HG03175 (cell line): ENCODE data around the gene NSD1.
"Not testable (repeated sequence)": the region's sequence is repeated elsewhere in the genome, so short reads cannot be mapped to it uniquely, and the experiment has no call there.

Experiments used
- ATAC-seq: cut with Tn5 transposase; IDR thresholded peaks from one replicate; pipeline ENCODE4 v1.9.1; 2021; ENCODE audit warnings: mild to moderate bottlenecking, moderate library complexity; ENCODE audit not compliant: unreplicated experiment

NSD1 gene

GRCh38 chr5:177163500-177163899 is 29.9 kb downstream of the NSD1 start:
- no peak for ATAC-seq

- ATAC-seq: no peak
These were observed 35.7 kb downstream of the NSD1 start for GRCh38 chr5:177169271-177169670.

DNA sequence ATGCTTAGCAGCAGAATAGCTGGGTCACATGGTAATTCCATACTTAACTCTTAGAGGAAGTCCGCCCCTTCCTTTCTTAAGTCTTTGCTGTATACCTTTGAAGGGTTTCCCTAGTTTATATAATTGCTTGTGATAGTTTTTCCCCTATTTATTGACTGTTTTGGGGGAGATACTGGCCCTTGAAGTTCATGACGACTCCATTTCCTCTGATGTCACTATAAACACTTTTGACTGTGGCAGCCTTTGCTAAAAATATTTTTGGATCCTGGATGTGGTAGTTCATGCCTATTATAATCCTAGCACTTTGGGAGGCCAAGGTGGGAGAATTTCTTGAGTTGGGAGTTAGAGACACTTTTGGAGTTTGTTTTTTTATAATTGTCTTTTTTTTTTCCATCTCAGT is 38.4 kb downstream of the NSD1 start:
- no peak for ATAC-seq

GRCh38 chr5:177175336-177175735 is 41.8 kb downstream of the NSD1 start:
- ATAC-seq: no peak

- no peak for ATAC-seq
These were observed 42.7 kb downstream of the NSD1 start for GRCh38 chr5:177176175-177176711.

DNA sequence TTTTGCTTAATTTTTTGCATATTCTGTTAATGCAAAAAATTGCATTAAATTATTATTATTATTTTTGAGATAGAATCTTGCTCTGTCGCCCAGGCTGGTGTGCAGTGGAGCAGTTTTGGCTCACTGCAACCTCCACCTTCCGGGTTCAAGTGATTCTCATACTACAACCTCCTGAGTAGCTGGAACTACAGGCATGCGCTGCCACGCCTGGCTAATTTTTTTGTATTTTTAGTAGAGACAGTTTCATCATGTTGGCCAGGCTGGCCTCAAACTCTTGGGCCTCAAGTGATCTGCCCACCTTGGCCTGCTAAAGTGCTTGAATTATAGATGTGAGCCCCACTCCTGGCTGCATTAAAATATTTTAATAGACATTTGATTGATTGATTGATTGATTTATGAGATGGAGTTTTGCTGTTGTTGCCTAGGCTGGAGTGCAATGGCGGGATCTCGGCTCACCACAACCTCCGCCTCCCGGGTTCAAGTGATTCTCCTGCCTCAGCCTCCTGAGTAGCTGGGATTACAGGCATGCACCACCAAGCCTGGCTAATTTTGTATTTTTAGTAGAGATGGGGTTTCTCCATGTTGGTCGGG is 44.4 kb downstream of the NSD1 start:
- not testable (repeated sequence) for ATAC-seq

- no peak for ATAC-seq
These were observed 45.2 kb downstream of the NSD1 start for GRCh38 chr5:177178733-177179304.

DNA sequence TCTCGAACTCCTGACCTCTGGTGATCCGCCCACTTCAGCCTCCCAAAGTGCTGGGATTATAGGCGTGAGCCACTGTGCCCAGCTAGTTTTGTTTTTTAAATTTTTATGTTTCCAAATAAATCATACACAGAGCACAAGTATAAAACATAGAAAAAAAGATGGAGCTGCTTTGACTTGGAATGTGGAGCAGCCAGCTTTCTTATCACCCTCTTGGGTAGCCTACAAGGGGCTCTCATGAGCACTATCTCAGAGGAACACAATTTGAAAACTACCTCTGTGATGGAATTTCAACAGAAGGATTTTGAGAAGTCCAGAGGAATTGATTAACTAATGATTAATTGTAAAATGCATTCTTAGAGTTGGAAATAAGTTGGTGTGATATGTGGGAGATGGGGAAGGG is 45.9 kb downstream of the NSD1 start:
- no peak for ATAC-seq

DNA sequence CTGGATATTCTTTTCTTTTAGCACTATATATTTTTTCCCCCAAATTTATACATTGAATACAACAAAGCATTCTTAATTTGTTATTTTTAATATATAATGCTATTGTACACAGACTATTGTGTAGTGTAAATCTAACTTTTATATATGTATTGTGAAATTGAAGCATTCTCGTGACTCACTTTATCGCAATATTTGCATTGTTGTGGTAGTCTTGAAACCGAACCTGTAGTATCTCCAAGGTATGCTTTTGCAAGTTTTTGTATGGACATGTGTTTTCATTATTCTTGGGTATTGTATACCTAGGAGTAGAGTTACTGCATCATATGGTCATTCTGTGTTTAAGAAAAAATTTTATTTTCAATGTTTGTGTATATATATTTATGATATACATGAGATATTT is 49.6 kb downstream of the NSD1 start:
- no peak for ATAC-seq

GRCh38 chr5:177183766-177184360 is 50.3 kb downstream of the NSD1 start:
- no peak for ATAC-seq

DNA sequence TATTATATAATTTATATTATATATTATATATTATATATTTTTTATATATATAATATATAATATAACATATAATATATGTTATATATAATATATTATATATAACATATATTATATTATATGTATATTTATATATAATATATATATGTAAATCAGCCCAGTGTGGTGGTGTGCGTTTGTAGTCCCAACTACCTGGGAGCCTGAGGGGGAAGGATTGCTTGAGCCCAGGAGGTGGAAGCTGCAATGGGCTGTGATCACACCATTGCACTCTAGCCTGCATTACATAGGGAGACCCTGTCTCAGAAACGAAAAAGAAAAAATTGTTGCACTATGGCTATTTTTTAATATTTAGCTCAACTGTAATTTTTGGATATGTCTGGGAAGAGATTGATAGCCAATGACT is 52.4 kb downstream of the NSD1 start:
- ATAC-seq: no peak

DNA sequence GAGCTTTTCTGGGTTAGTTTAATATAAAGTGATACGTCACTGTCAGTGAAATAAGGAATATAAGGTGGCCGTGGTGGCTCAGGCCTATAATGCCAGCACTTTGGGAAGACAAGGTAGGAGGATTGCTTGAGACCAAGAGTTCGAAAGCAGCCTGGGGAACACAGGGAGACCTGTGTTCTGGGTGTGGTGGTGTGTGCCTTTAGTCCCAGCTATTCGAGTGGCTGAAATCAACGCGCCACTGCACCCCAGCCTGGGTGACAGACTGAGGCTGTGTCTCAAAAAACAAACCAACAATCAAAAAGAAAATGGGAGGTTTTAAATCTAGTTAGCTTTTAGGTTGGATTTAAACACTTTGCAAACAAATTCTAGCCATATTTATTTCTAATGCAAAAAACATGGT is 53.1 kb downstream of the NSD1 start:
- ATAC-seq: no peak

DNA sequence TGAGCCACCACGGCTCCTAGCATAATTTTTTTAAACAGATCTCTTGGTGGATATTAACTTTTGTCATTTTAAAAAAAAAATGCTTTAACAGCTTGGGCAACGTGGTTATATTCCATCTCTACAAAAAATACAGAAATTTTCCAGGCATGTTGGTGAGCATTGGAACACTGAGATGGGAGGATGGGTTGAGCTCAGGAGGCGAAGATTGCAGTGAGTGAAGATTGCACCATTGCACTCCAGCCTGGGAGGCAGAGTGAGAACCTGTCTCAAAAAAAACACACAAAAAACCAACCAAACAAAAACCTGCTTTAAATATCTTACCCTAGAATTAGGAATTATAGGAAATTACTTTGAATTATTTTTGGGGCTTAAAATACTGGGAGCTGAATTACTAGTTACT is 55.2 kb downstream of the NSD1 start:
- no peak for ATAC-seq

DNA sequence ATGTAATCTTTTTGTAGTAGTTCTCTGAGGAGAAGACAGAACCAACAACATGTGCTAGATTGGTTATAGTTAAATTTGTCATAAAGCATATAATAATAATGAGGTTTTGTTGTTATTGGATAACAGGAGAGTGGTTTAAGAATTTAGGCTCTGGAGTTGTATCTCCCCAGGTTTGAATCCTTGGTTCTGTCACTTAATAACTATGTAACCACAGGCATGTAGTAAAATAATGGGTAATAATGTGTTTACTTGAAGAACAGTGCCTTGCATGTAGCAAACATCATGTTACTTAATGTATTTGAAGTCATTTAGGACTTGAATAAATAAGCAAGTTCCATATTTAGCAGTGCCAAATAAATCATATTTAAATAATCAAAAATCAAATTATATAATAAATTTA is 55.8 kb downstream of the NSD1 start:
- ATAC-seq: no peak

DNA sequence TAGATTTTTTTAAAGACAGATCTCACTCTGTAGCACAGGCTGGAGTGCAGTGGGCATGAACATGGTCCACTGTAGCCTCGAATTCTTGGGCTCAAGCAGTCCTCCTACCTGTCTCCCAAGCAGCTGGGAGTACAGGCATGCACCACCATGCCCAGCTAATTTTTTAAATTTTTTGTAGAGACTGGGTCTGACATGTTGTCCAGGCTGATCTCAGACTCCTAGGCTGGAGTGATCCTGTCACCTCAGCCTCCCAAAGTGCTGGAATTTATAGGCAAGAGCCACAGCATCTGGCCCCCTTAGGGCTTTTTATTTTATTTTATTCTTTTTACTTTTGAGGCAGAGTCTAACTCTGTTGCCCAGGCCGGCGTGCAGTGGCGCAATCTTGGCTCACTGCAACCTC is 56.4 kb downstream of the NSD1 start:
- no peak for ATAC-seq

DNA sequence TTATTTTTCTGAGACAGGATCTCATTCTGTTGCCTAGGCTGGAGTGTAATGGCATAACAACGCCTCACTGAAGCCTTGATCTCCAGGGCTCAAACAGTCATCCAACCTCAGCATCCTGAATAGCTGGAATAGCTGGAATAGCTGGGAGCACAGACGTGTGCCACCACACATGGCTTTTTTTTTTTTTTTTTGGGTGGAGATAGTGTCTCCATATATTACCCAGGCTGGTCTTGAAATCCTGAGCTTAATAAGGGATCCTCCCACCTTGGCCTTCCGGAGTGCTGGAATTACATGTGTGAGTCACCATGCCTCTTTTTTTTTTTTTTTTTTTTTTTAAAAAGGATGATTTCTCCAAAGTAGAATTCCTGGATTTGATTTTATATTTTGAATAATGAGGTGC is 60.7 kb downstream of the NSD1 start:
- no peak for ATAC-seq

DNA sequence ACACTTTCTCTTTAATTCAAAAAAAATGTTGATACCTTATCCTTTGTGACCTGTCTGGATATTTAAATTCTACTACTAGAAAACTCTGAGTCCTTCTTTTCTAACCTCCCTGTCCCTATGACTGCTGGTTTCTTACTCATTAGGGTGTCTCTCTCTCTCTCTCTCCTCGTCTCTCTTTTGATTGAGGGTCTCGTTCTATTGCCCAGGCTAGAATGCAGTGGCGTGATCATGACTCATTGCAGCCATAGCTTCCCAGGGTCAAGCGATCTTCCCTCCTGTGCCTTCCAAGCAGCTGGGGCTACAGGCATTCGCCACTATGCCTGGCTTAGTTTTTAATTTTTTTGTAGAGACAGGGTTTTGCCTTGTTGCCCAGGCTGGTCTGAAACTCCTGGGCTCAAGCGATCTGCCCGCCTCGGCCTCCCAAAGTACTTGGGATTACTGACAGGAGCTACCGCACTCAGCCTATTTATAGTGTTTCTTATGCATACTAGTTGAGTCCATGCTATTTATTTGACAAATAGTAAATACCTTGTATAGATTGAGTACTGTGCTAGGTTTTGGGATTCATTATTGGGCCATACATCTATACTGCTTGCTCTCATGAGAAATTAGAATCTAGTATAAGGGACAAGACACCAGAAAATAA is 61.9 kb downstream of the NSD1 start:
- ATAC-seq: no peak

- no peak for ATAC-seq
These were observed 65.2 kb downstream of the NSD1 start for GRCh38 chr5:177198738-177199137.

- ATAC-seq: no peak
These were observed 70.7 kb downstream of the NSD1 start for GRCh38 chr5:177204281-177204680.

DNA sequence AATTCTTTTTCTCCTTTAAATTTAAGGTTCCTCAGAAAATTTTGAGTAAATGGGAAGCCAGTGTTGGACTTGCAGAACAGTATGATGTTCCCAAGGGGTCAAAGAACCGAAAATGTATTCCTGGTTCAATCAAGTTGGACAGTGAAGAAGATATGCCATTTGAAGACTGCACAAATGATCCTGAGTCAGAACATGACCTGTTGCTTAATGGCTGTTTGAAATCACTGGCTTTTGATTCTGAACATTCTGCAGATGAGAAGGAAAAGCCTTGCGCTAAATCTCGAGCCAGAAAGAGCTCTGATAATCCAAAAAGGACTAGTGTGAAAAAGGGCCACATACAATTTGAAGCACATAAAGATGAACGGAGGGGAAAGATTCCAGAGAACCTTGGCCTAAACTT is 76.0 kb downstream of the NSD1 start:
- ATAC-seq: no peak

DNA sequence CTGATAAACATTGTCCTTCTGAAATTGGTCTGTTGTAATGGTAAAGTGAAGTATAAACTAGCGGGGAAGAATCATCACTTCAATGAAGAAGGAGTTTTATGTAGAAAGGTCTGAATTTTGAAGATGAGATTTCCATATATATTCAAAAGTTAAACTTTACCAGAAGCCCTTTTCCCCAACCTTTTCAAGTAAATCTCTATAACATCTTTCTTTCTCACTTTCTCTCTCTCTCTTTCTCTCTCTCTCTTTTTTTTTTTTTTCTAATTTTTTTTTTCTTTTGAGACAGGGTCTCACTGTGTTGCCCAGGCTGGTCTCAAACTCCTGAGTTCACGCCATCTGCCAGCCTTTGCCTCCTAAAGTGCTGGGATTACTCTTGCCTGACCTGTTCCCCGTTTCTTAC is 78.7 kb downstream of the NSD1 start:
- ATAC-seq: no peak

- ATAC-seq: no peak
These were observed 87.0 kb downstream of the NSD1 start for GRCh38 chr5:177220576-177220975.
